Neural cell (in vitro differentiated cells): ENCODE results near the gene SCN10A. TPM values are rescaled to one million over a fixed set of nuclear protein-coding genes. Genes with fewer than 3 reads are reported as not detected.

ENCODE experiments used
- H2AFZ ChIP-seq: fragments of 200-600, 300-800 bp; sonication (generic), shearing (Covaris generic); 2 replicates; pipeline ENCODE4 v1.6.0; 2014; ENCODE audit warnings: low read depth, mild to moderate bottlenecking, antibody characterized with exemption, low read length, moderate library complexity
- H3F3A ChIP-seq: fragments of 200-600 bp; shearing (Covaris generic); 2 replicates; pipeline ENCODE4 v1.6.1; 2016; ENCODE audit warnings: mild to moderate bottlenecking, moderate library complexity, mixed read lengths, antibody characterized with exemption, low read length; ENCODE audit not compliant: insufficient read depth, poor library complexity, severe bottlenecking
- H3K27ac ChIP-seq: fragments of 200-600, 300-800 bp; sonication (generic), shearing (Covaris generic); 2 replicates; pipeline ENCODE4 v1.5.1; 2014; ENCODE audit warnings: mild to moderate bottlenecking, low read length, moderate library complexity
- H3K27me3 ChIP-seq: fragments of 300-800, 200-600 bp; sonication (generic), shearing (Covaris generic); 2 replicates; pipeline ENCODE4 v1.6.0; 2014; ENCODE audit warnings: mild to moderate bottlenecking, low read depth, low read length, moderate library complexity; ENCODE audit not compliant: insufficient read depth
- H3K36me3 ChIP-seq: fragments of 300-800, 200-600 bp; sonication (generic), shearing (Covaris generic); 2 replicates; pipeline ENCODE4 v1.5.1; 2014; ENCODE audit warnings: mild to moderate bottlenecking, antibody characterized with exemption, low read length, moderate library complexity; ENCODE audit not compliant: insufficient read depth
- H3K4me2 ChIP-seq: fragments of 300-800, 200-600 bp; sonication (generic), shearing (Covaris generic); 2 replicates; pipeline ENCODE4 v1.6.0; 2014; ENCODE audit warnings: mild to moderate bottlenecking, low read length
- H3K4me3 ChIP-seq: fragments of 300-800, 200-600 bp; sonication (generic), shearing (Covaris generic); 2 replicates; pipeline ENCODE4 v1.5.1; 2014; ENCODE audit warnings: mild to moderate bottlenecking, low read length, moderate library complexity
- H3K79me2 ChIP-seq: fragments of 200-600 bp; shearing (Covaris generic); replicated peaks from 2 replicates; pipeline ENCODE4 v1.6.0; 2014; ENCODE audit warnings: mild to moderate bottlenecking, low read length, moderate library complexity; ENCODE audit not compliant: insufficient read depth
- H3K9ac ChIP-seq: fragments of 300-800, 200-600 bp; sonication (generic), shearing (Covaris generic); 2 replicates; pipeline ENCODE4 v1.6.1; 2016; ENCODE audit warnings: mild to moderate bottlenecking, low read length, mixed read lengths
- H3K9me2 ChIP-seq: fragments of 200-600 bp; shearing (Covaris generic); 2 replicates; pipeline ENCODE4 v1.6.1; 2016; ENCODE audit warnings: mild to moderate bottlenecking, low read length, mixed read lengths; ENCODE audit not compliant: insufficient read depth
- H3K9me3 ChIP-seq: fragments of 200-600, 300-800 bp; sonication (generic), shearing (Covaris generic); 2 replicates; pipeline ENCODE4 v1.6.1; 2016; ENCODE audit warnings: mild to moderate bottlenecking, mixed run types, low read length, moderate library complexity, mixed read lengths
- H4K20me1 ChIP-seq: fragments of 200-600 bp; shearing (Covaris generic); 2 replicates; pipeline ENCODE4 v1.6.1; 2016; ENCODE audit warnings: mild to moderate bottlenecking, mixed run types; ENCODE audit not compliant: insufficient read depth
- EP300 ChIP-seq: fragments of 450-650 bp; conservative IDR thresholded peaks from 2 replicates; pipeline ENCODE4 v1.6.1; 2014; ENCODE audit warnings: antibody characterized with exemption, mild to moderate bottlenecking, moderate library complexity; ENCODE audit not compliant: poor library complexity, severe bottlenecking
- EZH2 ChIP-seq: fragments of 200-600, 300-800 bp; shearing (Covaris generic), sonication (generic); IDR thresholded peaks from 2 replicates; pipeline ENCODE4 v1.6.1; 2014; ENCODE audit warnings: antibody characterized with exemption, low read length, borderline replicate concordance, mild to moderate bottlenecking; ENCODE audit not compliant: insufficient read depth, poor library complexity, severe bottlenecking
- MXI1 ChIP-seq: fragments of 450-650 bp; conservative IDR thresholded peaks from 2 replicates; pipeline ENCODE4 v1.6.1; 2014; ENCODE audit warnings: antibody characterized with exemption, mild to moderate bottlenecking; ENCODE audit not compliant: poor library complexity, severe bottlenecking
- POLR2AphosphoS5 ChIP-seq: IDR thresholded peaks from 2 replicates; pipeline ENCODE4 v1.6.1; 2012
- RAD21 ChIP-seq: fragments of 450-650 bp; conservative IDR thresholded peaks from 2 replicates; pipeline ENCODE4 v1.6.1; 2014; ENCODE audit warnings: antibody characterized with exemption, mild to moderate bottlenecking, moderate library complexity
- SMC3 ChIP-seq: fragments of 450-650 bp; conservative IDR thresholded peaks from 2 replicates; pipeline ENCODE4 v1.6.1; 2014; ENCODE audit warnings: antibody characterized with exemption, mild to moderate bottlenecking, moderate library complexity; ENCODE audit not compliant: poor library complexity
- TAF1 ChIP-seq: IDR thresholded peaks from 2 replicates; pipeline ENCODE4 v1.6.1; 2012; ENCODE audit warnings: low read depth
- polyA plus RNA-seq: library from polyadenylated mRNA; depleted of rRNA; stranded (reverse); fragments of >200 nt; gene quantifications from 2 replicates; pipeline ENCODE4 v1.2.3, GENCODE V29; 2014
- TF ChIP-seq, protein P1 (sequence below): IDR thresholded peaks from 2 replicates; pipeline ENCODE4 v1.6.1; 2012; ENCODE audit warnings: borderline replicate concordance
- TF ChIP-seq, protein P2 (sequence below): fragments of 450-650 bp; IDR thresholded peaks from 2 replicates; pipeline ENCODE4 v1.5.1; 2014; ENCODE audit warnings: antibody characterized with exemption, mild to moderate bottlenecking, moderate library complexity; ENCODE audit not compliant: poor library complexity, severe bottlenecking

Gene SCN10A
- polyA plus RNA-seq, 1 donor from 2014 or later: not detected

DNA sequence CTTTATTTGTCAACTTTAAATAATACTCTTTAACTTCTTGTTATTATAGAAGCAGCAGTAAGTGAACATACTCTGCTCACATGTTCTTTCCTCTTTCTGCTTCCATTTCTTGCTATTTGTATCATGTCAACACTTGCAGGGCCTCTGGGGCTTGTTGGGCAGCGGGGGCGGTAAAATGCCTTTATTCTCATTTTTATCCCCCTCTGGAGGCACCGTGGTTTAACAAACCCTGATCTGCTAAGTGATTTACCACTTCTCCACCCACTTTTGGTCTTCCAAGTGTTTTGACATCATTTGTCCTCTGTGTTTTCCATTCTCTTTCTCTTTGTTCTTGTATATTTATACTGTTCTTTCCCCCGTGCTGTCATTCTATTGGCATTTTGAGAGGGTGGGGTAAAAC lies 33.9 kb downstream of the SCN10A start:
- Histone ChIP-seq H3K27me3 (no peaks in the 10 kb centered on the region), H3K9me3 (no peaks in the 10 kb centered on the region), H3K9ac (no peak overlapping the region), H4K20me1 (no peaks in the 10 kb centered on the region), H3K27ac (no peak overlapping the region), H3K9me2 (no peaks in the 10 kb centered on the region), H3F3A (no peaks in the 10 kb centered on the region), H3K4me3 (no peak overlapping the region), H3K4me2 (no peak overlapping the region), H3K79me2 (no peaks in the 10 kb centered on the region), H3K36me3 (no peaks in the 10 kb centered on the region), H2AFZ (no peak overlapping the region)
- no peak for TF ChIP-seq TAF1
- no peak for TF ChIP-seq EP300
- TF ChIP-seq, protein P1, sequence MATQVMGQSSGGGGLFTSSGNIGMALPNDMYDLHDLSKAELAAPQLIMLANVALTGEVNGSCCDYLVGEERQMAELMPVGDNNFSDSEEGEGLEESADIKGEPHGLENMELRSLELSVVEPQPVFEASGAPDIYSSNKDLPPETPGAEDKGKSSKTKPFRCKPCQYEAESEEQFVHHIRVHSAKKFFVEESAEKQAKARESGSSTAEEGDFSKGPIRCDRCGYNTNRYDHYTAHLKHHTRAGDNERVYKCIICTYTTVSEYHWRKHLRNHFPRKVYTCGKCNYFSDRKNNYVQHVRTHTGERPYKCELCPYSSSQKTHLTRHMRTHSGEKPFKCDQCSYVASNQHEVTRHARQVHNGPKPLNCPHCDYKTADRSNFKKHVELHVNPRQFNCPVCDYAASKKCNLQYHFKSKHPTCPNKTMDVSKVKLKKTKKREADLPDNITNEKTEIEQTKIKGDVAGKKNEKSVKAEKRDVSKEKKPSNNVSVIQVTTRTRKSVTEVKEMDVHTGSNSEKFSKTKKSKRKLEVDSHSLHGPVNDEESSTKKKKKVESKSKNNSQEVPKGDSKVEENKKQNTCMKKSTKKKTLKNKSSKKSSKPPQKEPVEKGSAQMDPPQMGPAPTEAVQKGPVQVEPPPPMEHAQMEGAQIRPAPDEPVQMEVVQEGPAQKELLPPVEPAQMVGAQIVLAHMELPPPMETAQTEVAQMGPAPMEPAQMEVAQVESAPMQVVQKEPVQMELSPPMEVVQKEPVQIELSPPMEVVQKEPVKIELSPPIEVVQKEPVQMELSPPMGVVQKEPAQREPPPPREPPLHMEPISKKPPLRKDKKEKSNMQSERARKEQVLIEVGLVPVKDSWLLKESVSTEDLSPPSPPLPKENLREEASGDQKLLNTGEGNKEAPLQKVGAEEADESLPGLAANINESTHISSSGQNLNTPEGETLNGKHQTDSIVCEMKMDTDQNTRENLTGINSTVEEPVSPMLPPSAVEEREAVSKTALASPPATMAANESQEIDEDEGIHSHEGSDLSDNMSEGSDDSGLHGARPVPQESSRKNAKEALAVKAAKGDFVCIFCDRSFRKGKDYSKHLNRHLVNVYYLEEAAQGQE: no peak
- TF ChIP-seq, protein P2, sequence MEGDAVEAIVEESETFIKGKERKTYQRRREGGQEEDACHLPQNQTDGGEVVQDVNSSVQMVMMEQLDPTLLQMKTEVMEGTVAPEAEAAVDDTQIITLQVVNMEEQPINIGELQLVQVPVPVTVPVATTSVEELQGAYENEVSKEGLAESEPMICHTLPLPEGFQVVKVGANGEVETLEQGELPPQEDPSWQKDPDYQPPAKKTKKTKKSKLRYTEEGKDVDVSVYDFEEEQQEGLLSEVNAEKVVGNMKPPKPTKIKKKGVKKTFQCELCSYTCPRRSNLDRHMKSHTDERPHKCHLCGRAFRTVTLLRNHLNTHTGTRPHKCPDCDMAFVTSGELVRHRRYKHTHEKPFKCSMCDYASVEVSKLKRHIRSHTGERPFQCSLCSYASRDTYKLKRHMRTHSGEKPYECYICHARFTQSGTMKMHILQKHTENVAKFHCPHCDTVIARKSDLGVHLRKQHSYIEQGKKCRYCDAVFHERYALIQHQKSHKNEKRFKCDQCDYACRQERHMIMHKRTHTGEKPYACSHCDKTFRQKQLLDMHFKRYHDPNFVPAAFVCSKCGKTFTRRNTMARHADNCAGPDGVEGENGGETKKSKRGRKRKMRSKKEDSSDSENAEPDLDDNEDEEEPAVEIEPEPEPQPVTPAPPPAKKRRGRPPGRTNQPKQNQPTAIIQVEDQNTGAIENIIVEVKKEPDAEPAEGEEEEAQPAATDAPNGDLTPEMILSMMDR: no peak
- no peak for TF ChIP-seq RAD21
- no peak for TF ChIP-seq MXI1
- TF ChIP-seq POLR2AphosphoS5: no peak
- TF ChIP-seq EZH2: no peak
- TF ChIP-seq SMC3: no peak

DNA sequence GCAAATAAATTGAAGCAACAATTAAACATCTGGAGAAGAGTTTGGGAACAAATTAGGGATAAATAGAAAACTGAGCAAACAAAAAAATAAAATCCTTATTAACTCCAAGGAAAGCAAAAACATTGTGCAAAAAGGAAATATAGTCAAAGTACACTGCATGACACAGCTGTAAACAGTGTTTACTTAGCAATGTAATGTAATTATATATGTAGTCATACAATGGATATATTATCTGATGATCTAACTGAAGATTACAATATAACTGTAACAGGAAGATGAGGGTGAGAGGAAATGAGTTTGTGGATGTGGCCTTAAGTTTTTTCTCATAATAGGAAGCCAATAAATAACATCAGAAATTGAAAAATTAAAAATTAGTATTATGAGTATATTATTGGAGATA lies 42.5 kb downstream of the SCN10A start:
- Histone ChIP-seq H4K20me1 (no peaks in the 10 kb centered on the region), H3K9ac (no peak overlapping the region), H3K79me2 (no peaks in the 10 kb centered on the region), H3K9me2 (no peaks in the 10 kb centered on the region), H2AFZ (no peak overlapping the region), H3K4me3 (no peak overlapping the region), H3F3A (no peaks in the 10 kb centered on the region), H3K27me3 (no peaks in the 10 kb centered on the region), H3K4me2 (no peak overlapping the region), H3K27ac (no peak overlapping the region), H3K36me3 (no peaks in the 10 kb centered on the region), H3K9me3 (no peaks in the 10 kb centered on the region)
- TF ChIP-seq, protein P2: no peak
- no peak for TF ChIP-seq EZH2
- no peak for TF ChIP-seq RAD21
- TF ChIP-seq MXI1: no peak
- no peak for TF ChIP-seq POLR2AphosphoS5
- no peak for TF ChIP-seq EP300
- no peak for TF ChIP-seq SMC3
- TF ChIP-seq TAF1: no peak
- TF ChIP-seq, protein P1: no peak
